ENCODE measurements around the gene NEK9.

NEK9 gene

DNA sequence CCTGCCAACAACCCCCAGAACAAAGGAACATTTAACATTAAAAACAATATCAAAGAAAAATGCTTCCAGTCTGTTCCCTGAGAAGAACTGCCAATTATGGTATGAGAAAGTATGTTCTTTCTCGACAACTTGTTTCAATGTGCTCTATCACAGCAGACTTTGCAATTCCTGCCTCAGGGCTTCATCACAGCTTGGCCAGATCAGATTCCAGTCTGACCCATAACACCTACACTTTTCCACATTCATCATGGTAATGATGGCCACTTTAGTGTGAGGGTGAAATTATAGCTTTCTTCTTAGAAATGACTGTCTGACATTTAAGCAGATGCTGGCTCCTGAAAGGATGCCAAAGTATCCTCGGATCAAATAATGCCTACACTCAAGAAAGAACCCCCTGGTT, 17.0 kb downstream of the NEK9 start:
- no peak for DNase-seq (ENCODE audit: low read depth in 2 of 2, low spot score in 1 of 2)

DNA sequence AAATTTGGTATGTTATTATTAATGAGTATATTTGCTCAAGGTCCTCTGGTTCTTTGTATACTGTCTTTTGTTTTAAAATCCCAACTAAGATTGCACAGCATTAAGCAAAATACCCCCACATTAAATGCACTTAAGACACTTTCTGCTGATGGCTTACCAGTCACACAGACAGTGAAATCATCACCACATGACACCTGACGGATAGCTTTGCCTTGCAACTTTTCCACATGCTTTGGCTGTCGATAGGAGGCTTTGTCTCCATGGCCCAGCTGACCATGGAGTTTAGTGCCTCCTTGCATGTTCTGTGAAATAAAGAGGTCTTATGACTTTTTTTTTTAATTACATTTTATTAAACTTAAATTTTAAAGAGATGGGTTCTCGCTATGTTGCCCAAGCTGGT, 19.7 kb downstream of the NEK9 start:
- no peak for DNase-seq (ENCODE audit: low read depth in 2 of 2, low spot score in 1 of 2)

DNA sequence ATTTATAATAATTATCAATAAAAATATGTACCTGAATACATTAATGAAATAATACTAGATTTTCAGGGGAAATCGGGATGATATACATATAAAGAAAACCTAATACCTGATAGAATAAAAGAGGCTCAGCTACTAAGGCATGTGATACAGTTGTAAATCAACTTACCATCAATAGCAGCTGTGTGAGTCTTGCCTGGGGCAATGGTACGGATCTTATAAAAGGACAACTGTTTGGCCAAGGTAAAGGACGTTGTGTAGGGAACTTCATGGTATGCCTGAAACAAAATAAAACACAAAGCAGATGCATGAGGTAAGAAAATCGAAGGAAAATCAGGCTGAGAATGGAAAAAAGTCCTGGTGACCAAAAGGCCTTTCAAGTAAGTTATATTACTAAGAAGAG, 25.4 kb downstream of the NEK9 start:
- DNase-seq (ENCODE audit: low read depth in 2 of 2, low spot score in 1 of 2), result no peak

DNA sequence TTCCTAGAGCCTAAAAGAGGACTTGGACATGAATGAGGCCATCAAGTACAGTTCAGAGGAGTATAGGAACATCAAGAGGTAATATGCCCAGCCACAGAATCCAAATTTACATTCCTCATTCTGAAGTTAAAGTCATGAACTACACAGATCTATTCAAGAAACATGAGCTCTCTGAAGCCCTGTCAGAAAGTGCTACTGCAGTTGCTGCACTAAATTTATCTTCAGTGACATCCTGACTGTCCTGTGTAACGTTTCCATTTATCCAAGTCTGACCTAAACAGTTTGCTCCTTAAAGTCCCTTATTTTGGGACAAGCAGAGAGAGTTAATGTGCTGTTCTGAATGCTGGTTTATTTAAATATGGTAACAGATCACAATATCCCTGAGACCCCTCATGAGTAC, 28.2 kb downstream of the NEK9 start:
- no peak for DNase-seq (ENCODE audit: low read depth in 2 of 2, low spot score in 1 of 2)

DNA sequence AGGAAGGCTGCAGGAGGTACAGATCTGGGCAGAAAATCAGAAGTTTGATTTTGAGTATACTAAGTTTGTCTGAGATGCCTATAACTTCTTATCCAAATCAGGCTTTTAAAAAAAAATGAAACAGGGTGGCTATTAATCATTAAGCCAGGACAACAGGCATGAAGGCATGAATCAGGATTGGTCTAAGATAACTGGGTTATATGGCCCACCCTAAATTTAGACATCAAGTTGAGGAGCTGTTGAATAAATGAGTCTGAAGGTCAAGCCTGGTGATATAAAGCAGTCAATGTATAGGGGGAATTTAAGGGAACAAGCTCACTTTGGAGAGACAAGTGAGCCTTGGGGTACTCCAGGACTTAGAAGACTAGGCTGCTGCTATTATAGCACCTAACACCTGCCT, 28.6 kb downstream of the NEK9 start:
- no peak for DNase-seq (ENCODE audit: low read depth in 2 of 2, low spot score in 1 of 2)

DNA sequence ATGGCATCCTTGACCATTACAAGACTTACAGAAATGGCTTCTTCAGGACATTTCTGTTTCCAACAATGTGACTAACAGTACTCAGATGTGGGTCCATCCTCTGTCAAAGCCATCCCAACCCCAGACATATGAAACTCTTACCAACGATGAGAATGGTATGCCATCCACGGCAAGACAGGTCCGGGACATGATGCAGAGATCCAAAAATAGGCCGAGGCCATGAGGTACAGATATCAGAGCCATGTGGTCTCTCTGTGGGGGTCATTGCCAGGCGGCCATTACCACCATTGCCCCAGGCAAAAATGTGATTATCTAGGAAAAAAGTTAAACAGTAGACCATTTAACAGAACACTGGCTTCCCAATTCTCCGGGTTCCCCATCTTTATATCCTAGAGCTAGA, 29.9 kb downstream of the NEK9 start:
- no peak for DNase-seq (ENCODE audit: low read depth in 2 of 2, low spot score in 1 of 2)

DNA sequence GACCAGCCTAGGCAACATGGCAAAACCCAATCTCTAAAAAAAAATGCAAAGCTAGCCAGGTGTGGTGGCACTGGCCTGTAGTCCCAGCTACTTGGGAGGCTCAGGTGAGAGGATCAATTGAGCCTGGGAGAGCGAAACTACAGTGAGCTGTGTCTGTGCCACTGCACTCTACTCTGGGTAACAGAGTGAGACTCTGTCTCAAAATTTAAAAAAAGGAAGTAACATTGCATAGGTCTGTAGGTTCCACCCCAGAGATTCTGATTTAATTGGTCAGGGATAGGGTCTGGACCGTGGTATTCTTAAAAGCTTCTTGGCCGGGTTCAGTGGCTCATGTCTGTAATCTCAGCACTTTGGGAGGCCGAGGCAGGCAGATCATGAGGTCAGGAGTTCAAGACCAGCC, 31.2 kb downstream of the NEK9 start:
- DNase-seq (ENCODE audit: low read depth in 2 of 2, low spot score in 1 of 2), result no peak

DNA sequence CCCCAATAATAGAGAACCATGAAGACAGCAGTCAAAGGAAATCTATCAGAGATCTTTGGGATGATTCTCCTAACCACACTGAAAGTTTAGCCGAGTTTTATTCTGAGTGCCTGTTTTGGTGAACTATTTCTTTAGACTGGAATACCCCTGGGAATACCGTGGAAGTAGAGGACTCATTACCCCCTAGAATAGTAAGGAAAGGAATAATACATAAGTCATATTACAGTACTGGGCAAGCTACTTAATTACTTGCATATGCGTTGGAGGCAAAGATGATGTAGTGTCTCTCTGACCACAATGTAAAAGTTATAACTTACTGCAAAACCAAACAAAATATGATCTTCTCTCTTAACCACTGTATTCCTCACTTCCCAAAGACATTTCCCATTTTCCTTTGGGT, 32.0 kb downstream of the NEK9 start:
- no peak for DNase-seq (ENCODE audit: low read depth in 2 of 2, low spot score in 1 of 2)

DNA sequence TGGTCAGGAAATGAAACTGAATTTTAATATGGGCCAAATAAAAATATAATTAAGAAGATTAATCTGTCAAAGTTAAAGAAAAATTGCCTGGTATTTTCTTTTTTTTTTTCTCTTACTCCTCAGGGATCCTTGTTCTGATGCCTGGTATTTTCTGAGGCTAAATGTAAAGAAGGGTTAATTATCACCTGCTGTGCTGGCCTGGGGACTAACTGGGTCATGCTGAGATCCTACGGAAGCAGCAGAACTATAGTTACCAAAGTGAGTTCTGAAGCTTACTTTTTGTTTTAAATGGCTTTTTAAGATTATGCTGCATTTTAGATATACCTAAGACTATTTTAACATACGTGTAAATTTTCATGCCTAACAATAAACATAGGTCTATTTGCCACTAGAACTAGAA, 34.1 kb downstream of the NEK9 start:
- DNase-seq (ENCODE audit: low read depth in 2 of 2, low spot score in 1 of 2), result no peak

DNA sequence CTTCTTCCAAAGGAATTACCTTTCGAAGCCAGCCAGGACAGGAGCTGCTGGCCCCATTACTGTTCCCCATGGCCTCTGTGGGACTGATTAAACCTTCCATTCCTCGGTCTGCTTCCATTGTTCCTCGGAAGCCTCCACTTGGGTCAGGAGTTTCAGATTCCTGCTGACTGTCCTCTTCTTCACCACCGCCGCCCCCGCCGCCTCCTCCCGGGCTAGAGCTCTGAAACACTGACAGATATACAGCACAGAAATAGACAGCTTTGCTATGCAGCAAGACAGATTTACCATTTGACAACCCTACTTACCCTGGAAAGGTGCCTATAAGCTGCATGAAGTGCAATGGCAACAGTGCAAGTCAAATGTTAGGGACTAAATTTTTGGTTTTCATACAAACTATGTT, 35.6 kb downstream of the NEK9 start:
- no peak for DNase-seq (ENCODE audit: low read depth in 2 of 2, low spot score in 1 of 2)

DNA sequence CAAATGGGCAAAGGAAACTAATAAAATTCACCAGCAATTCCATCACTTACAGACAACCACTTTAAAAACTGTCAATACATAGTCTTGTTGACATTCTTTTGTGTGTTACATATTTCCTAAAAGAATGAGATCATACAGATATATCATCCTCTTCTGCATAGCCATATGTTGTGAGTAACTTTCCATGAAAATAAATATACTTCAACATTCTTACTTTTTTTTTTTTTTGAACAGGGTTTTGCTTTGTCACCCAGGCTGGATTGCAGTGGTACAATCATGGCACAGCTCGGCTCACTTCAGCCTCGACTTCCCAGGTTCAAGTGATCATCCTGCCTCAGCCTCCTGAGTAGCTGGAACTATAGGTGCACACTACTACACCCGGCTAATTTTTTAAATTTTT, 36.5 kb downstream of the NEK9 start:
- DNase-seq (ENCODE audit: low read depth in 2 of 2, low spot score in 1 of 2), result no peak

DNA sequence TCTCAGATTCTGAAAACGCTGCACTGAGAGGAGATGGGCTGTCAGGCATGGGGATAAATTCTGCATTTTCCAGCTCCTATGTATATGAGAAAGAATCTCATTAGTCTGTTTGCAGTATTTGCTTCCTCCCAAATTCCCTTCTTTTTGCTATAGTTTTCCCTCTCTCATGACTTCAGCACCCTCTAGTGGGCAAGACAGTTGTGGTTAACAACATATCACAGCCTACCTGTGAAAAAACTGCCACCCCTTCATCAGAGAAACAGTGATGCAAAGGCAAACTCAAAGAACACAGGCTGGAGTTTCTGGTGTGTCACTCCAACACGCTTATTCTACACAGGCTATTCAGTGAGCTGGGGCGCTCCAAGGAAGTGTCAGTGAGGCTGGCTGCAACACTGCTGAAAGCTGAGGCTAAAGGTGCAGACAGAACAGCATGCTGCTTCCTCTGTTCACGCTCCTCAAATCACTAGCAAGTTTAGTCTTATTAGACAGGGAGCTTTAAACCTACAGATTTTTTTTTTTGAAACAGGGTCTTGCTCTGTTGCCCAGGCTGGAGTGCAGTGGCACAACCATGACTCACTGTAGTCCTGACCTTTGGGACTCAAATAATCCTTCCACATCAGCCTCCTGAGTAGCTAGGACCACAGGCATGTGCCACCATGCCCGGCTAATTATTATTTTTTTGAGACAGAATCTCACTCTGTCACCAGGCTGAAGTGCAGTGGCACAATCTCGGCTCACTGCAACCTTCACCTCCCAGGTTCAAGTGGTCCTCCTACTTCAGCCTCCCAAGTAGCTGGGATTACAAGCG, 38.1 kb downstream of the NEK9 start:
- no peak for DNase-seq (ENCODE audit: low read depth in 2 of 2, low spot score in 1 of 2)

DNA sequence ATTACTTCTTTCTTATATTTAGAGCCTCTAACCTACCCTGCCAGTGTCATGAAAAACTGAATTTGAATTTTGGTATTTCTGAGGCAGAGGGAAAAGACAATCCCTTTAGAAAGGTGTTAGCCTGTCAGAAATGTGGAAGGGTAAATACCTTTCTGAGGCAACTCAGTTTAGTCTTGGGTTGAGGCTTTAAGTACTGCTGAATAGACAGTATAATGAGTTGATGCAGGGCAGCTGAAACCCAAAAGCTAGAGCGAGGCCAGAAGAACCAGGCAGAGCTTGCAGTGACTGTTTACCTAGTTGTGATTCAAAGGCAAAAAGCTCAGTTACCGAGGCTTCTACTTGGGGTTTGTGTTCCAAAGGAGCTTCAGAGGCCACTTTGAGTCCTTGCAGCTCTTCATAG, 38.7 kb downstream of the NEK9 start:
- no peak for DNase-seq (ENCODE audit: low read depth in 2 of 2, low spot score in 1 of 2)

DNA sequence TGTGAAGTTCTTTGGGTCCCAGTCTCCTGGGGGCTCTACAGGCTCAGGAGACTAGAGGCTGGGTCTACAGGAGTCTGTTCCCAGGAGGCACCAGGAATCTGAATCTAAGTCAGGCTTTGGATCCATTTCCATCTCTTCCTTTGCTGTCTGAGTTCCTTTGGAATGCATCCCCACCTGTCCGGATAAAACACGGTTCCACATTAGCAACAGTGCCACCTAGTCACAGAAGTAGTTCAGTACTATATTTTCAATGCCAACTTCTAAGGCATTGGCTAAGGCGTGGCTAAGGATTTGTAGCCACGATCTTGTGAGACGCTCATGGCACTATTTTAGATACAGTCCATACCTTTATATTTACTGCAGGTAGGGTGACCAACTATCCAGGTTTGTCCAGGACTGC, 42.3 kb downstream of the NEK9 start:
- no peak for DNase-seq (ENCODE audit: low read depth in 2 of 2, low spot score in 1 of 2)

DNA sequence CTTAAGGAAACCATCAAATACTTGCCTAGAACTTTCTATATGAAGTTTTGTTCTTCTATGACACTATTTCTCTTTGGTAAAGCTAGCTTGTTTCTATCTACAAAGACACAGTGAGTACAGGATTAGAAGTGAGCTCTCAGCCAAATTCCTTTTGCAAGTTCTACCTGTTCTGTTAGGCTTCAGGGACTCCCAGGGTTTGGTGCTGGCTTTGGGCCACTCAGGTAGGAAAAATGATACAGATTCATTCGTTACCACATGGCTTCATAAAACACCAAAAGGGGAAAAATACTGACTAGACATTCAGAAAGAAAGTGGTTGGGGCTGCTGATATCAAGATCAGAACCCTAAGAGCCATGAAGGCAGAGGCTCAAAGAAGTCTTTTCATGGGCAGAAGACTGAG, 43.6 kb downstream of the NEK9 start:
- DNase-seq (ENCODE audit: low read depth in 2 of 2, low spot score in 1 of 2), result no peak

DNA sequence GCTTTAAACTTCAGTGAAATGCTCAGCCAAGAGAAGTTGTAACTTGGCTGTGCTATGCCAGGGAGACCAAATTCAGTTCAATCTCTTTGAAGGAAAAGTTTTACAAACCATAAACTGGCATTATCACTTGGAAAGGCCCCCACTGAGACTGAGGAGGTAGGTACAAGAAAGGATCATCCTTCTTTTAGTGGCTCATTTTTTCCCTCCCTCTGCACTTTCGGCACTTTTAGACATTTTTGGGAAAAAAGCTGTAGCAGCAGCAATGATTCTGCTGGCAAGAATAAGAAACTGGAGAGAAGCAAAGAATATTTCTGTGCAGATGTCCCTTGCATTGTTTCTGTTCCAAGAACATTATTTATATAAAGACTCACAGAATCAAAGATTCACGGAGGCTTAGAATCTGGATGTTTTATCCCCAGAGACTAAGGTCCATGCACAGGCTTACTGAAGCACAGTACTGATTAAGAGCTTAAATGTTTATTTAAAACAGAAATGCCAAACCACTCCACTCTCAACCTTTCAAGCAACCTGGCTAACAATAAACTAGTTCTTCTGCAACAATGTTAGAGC, 45.1 kb downstream of the NEK9 start:
- DNase-seq (ENCODE audit: low read depth in 2 of 2, low spot score in 1 of 2), result no peak

DNA sequence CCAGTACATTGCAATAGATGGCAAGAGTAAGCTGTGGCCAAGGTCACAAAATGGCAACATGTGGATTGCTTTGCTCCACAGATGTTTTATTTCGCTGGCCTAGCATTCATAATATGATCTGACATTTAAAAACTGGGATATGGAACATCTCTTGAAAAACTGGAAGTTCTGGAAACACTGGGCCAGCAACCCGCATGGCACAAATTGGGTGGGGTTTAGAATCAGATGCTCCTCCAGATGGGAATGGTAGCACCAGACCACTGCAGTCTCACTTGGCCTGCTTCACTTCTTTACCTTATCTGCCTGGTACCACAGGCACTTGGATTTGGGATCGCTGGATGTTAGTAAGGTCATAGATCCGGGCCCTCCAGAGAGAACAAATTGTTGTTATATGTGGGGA, 47.3 kb downstream of the NEK9 start:
- no peak for DNase-seq (ENCODE audit: low read depth in 2 of 2, low spot score in 1 of 2)

DNA sequence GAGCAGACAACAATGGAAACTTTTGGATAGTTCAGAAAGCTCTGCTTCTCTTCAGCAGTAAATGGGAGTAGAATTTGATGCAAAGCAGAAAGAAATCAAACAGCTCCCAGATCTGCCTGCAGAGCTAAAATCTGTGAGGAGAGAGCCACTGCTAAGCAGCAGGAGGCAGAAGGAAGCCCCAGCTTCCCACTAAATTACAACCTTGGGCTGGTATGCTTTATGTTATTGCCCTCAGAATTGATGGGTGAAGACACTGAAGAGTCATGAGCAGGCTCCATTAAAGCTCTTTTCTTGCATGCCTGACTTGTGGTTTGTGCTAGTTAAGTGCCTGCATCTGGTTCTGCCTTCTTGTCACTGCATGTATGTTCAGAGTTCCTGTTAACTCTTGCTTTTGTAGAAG, 49.1 kb downstream of the NEK9 start:
- DNase-seq (ENCODE audit: low read depth in 2 of 2, low spot score in 1 of 2), result no peak

DNA sequence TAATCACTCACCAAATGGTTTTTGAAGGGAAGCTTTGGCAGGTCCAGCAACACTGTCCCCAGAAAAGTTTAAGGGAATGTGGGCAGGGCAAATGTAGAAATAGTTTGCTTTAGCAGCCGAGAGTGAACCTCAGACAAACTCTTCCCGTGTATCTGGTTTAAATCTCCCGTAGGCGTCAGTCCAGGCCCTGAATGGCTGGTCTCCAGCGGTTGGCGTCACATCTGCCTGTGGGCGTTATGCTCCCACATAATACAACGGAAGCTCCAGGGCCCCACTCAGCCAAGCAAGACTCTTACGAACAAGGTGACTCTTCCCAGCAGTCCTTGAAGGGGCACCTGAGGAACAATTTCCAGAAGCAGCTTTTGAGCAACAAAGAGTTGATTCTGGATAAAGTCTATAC, 56.5 kb downstream of the NEK9 start:
- no peak for DNase-seq (ENCODE audit: low read depth in 2 of 2, low spot score in 1 of 2)

DNA sequence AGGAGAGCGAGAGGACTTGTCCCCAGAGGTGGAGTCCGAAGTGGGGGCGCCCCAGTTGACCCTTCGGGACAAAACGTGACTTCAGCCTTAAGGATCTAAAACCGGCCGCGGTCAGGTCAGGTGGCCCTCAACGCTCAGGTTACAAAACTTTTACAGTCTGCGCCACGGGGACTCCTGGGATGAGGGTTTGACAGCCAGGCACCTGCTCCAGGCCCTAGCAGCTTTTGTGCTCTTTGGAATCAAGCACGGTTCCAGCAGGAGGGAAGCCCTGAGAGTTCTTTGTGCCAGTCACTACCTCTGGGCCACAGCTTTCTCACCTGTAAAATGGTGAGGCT, 57.1 kb downstream of the NEK9 start:
- DNase-seq (ENCODE audit: low read depth in 2 of 2, low spot score in 1 of 2), result no peak

DNA sequence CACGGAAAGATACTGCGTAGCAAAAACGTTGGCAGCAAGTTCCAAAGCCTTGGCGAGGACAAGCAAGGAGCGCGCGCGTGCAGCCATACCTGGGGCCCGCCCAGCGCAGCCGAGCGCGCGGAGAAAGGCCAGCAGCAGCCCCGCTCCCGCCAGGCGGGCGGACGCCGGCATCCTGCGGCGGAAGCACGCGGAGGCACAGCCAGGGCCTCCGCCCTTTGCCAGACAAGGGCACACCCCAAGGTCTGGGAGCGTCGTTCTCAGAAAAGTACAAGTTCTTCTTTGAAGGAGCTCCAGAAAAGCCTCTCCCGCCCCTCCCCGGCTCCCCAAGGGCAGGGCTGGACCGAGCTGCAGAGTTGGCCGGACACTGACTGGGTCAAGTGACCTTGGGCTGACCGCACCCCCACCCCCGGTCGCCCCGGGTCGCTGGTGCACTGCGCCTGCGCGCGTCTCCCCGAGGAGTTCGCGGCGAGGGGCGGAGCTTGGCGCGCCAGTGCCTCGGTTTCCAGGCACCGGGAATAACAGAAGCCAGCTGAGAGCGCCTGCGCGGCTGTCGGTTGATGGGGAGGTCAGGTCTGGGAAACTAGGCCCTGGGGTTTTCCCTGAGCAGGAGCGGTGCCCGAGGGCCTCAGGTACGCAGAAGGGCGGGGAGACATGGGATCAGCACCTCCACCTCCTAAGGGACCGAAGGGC, 57.6 kb downstream of the NEK9 start, which contains the start of gene ZC2HC1C:
TSS of gene ZC2HC1C (plus strand) at position 521 of the 690 bp plus-strand sequence. CDS start 933 bp downstream, outside the sequence.
- peak; percentile 10 to 28 for DNase-seq (ENCODE audit: low read depth in 2 of 2, low spot score in 1 of 2)

DNA sequence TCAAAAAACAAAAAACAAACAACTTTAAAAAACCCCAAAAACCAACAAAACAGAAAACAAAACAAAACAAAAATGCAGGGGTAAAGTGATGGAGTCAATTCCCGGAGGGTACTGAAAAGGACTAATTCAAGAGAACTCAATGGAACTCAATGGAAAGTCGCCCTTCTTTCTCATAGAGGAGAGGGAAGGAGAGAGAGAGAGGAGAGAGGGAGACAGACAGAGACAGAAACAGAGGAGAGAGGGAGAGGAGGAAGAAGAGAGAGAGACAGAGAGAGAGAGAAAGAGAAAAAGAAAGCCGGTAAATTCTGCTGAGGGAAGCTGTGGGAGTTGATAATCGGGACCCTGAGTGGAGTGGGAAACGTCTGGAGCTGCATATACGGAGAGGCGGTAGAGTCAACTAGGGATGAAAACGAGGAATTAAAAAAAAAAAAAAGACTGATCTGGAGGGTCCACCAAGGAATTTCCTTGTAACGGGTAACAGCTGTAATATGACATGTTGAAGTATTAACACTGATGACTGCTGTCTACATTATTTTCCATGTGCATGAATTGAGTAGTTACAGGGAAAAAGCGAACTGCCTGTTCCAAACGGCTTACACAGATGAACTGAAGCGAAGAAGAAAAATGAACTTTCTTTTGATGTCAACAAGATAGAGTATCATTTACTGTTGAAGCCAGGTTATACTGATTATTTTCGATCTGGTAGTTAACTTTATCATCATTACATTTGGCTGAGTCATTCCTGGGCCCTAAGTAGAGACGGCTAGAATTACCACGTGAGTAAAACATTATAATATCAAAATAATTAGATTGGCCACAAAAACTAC, 58.3 kb downstream of the NEK9 start:
- no peak for DNase-seq (ENCODE audit: low read depth in 2 of 2, low spot score in 1 of 2)

All from stimulated activated CD8-positive, alpha-beta memory T cell treated with anti-CD3 and anti-CD28 coated beads, Interleukin-4, amount 100 ng/mL, for 1 hour (primary cell).